NB4 (cell line): ENCODE results near the gene PERCC1.

ENCODE experiments used
- POLR2A ChIP-seq: IDR thresholded peaks from 2 replicates; pipeline ENCODE4 v1.6.1; 2011; ENCODE audit warnings: mild to moderate bottlenecking; ENCODE audit not compliant: insufficient read length; ENCODE audit errors: extremely low read depth
- TF ChIP-seq, protein P1 (sequence below): IDR thresholded peaks from 2 replicates; pipeline ENCODE4 v1.6.1; 2011; ENCODE audit warnings: low read depth, low read length

DNA sequence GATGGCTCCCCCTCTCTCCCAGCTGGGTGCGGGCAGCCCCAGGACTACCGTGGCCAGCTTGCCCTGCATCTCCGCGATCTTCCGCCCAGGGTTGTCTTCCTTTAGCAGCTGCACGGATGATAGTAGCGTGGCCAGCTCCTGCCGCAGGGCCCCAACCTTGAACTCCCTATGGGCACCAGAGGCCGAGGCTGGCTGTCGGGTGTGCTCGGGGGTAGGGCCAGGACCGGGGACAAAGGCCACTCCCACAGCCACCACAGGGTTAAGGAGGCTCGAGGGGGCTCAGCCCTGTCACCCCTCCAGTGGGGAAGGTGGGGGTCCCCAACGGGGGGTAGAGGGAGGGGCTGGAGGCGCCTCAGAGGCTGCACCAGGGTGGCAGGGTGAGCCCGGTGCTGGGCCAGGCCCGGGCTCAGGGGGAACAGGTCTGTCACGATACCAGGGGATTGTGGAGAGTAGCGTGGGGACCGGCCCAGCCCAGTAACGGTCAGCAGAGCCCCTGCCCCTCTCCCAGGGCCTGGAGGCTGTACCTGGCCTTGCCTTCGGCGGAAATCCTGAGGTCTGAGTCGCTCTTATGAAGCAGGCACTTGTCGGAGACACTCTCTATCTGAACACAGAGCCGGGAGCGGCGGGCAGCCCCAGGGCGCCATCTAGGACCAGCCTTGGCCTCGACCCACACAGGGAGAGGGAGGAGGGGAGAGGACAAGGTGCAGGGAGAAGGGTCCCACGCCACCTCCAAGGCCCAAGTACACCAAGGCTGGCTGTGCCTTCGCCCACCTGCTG is 5.2 kb downstream of the PERCC1 start:
- TF ChIP-seq, protein P1, sequence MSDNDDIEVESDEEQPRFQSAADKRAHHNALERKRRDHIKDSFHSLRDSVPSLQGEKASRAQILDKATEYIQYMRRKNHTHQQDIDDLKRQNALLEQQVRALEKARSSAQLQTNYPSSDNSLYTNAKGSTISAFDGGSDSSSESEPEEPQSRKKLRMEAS = no peak
- no peak for TF ChIP-seq POLR2A
